IPS-15b (cell line): ENCODE results near the gene ATP6V0B.

ENCODE experiments used
- H3K27me3 ChIP-seq: one replicate; pipeline ENCODE4 v1.6.1; 2013; ENCODE audit warnings: low read length; ENCODE audit not compliant: control insufficient read depth, insufficient read depth
- H3K36me3 ChIP-seq: one replicate; pipeline ENCODE4 v1.6.1; 2013; ENCODE audit warnings: low read length; ENCODE audit not compliant: control insufficient read depth, insufficient read depth
- H3K4me1 ChIP-seq: one replicate; pipeline ENCODE4 v1.6.1; 2013; ENCODE audit warnings: mild to moderate bottlenecking, low read length; ENCODE audit not compliant: control insufficient read depth, insufficient read depth
- H3K4me3 ChIP-seq: one replicate; pipeline ENCODE4 v1.5.1; 2013; ENCODE audit warnings: low read depth, low read length
- H3K9ac ChIP-seq: one replicate; pipeline ENCODE4 v1.6.1; 2013; ENCODE audit warnings: low read depth, mild to moderate bottlenecking, low read length
- H3K9me3 ChIP-seq: one replicate; pipeline ENCODE4 v1.6.1; 2013; ENCODE audit warnings: mild to moderate bottlenecking, low read length; ENCODE audit not compliant: control insufficient read depth, insufficient read depth

ATP6V0B gene

DNA sequence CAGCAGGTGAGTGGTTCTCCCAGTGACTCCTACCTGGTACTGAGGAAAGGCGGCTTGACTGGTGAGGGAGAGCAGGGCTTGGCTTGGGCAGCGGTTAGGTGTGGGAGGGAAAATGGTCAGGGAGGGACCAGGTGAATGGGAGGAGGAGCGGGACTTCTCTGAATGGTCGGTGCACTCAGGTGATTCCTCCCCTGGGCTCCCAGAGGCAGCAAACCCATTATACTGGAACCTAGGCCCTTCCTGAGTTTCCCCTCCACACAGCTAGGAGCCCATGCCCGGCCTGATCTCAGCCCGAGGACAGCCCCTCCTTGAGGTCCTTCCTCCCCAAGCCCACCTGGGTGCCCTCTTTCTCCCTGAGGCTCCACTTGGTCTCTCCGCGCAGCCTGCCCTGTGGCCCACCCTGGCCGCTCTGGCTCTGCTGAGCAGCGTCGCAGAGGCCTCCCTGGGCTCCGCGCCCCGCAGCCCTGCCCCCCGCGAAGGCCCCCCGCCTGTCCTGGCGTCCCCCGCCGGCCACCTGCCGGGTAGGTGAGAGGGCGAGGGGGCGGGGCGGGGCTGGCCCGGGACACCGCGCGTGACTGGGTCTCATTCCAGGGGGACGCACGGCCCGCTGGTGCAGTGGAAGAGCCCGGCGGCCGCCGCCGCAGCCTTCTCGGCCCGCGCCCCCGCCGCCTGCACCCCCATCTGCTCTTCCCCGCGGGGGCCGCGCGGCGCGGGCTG, 38.9 kb upstream of the ATP6V0B start:
- Histone ChIP-seq H3K9me3 (no peaks in the 10 kb centered on the region), H3K36me3 (peaks cover 6% of the 10 kb centered on the region), H3K27me3 (peaks cover 13% of the 10 kb centered on the region), H3K4me1 (peaks cover 21% of the 10 kb centered on the region), H3K4me3 (peak overlapping the region; percentile 58), H3K9ac (no peak overlapping the region)

DNA sequence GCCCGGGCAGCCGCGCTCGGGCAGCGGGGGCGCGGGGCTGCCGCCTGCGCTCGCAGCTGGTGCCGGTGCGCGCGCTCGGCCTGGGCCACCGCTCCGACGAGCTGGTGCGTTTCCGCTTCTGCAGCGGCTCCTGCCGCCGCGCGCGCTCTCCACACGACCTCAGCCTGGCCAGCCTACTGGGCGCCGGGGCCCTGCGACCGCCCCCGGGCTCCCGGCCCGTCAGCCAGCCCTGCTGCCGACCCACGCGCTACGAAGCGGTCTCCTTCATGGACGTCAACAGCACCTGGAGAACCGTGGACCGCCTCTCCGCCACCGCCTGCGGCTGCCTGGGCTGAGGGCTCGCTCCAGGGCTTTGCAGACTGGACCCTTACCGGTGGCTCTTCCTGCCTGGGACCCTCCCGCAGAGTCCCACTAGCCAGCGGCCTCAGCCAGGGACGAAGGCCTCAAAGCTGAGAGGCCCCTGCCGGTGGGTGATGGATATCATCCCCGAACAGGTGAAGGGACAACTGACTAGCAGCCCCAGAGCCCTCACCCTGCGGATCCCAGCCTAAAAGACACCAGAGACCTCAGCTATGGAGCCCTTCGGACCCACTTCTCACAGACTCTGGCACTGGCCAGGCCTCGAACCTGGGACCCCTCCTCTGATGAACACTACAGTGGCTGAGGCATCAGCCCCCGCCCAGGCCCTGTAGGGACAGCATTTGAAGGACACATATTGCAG, 38.2 kb upstream of the ATP6V0B start:
- peaks cover 19% of the 10 kb centered on the region for H3K4me1 ChIP-seq
- H3K4me3 ChIP-seq: peak overlapping the region; percentile 55
- H3K9ac ChIP-seq: no peak overlapping the region
- H3K9me3 ChIP-seq: no peaks in the 10 kb centered on the region
- H3K27me3 ChIP-seq: peaks cover 13% of the 10 kb centered on the region
- H3K36me3 ChIP-seq: peaks cover 6% of the 10 kb centered on the region

DNA sequence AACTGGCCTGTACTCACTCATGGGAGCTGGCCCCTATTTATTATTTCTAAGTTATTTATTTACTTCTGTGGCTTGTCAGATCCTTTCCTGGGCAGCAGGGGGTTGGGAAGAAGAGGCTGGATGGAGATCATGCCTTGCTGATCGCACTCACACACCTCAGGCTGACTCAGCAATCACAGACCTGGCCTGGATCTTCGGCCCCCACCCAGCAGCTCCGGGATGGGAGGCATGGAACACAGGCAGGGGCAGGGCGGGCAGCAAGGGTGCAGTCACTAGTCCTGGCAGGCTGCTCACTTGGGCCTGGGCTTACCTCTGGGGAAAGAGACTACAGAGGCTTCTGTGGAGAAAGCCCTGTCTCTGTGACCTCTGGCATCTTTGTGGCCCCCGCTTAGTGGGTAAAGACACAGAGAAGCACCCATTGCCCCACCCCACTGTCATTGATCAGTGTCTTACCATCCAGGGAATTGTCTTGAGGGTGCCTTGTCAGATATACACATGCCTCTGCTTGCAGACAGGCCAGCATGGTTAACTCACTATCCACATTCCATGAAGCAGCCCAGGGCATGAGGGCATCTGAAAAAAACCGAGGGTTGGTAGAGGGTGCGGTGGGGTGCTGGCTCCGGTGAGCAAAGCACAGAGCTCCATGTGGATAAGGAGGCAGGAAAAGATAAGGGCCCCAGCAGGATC, 37.4 kb upstream of the ATP6V0B start:
- H3K4me1 ChIP-seq: peaks cover 19% of the 10 kb centered on the region
- no peak overlapping the region for H3K4me3 ChIP-seq
- peaks cover 6% of the 10 kb centered on the region for H3K36me3 ChIP-seq
- no peaks in the 10 kb centered on the region for H3K9me3 ChIP-seq
- peaks cover 9% of the 10 kb centered on the region for H3K27me3 ChIP-seq
- no peak overlapping the region for H3K9ac ChIP-seq

DNA sequence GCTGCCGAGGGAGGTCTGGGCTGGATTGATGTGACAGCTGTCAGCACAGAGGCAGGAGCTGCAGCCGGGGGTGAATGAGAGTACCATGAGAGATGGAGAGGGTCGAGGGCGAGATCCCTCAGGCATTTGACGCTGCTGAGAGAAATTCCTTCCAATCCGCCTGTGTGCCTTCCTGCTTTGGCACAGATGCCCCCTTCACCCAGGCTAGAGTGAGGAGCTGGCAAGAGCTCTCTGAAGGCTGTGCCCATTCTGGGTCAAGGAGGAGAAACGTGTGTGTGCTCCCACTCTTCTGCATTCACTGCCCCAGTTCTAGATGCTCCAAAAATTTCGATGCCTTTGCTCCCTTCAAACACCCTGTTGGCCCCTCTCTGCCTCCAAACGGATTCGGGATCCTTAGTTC, 36.4 kb upstream of the ATP6V0B start:
- Histone ChIP-seq H3K9ac (no peak overlapping the region), H3K36me3 (peaks cover 6% of the 10 kb centered on the region), H3K4me1 (peaks cover 15% of the 10 kb centered on the region), H3K27me3 (no peaks in the 10 kb centered on the region), H3K9me3 (no peaks in the 10 kb centered on the region), H3K4me3 (no peak overlapping the region)

DNA sequence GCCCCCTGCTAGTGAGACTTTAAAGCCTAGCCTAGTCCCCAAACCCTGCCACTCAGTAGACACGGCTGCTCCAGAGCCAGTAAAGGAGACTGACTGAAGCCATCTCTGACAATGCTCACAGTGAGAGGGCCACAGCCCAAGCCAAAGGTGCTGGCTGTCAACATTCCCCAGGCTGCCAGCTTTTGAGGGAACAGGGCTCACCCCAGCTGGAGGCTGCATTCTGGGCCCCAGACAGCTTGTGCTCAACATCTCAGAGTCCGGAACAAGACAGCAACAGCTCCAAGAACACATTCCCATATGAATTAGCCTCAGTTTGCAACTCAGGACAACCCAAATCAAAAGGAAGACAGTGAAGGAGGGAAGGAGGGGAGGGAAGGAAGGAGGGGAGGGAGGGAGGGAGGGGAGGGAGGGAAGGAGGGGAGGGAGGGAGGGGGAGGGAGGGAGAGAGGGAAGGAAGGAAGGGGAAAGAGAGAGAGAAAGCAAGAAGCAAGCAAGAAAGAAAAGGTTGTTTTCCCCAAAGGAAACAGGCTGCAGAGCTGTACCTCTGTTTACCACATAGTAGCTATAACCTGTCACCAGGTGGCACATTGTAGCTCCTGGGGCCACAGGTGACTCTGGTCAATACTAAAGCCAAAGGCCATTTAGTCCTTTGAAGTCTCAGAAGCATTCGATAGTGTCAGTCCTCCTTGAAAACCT, 35.7 kb upstream of the ATP6V0B start:
- H3K9ac ChIP-seq: no peak overlapping the region
- no peaks in the 10 kb centered on the region for H3K27me3 ChIP-seq
- peaks cover 6% of the 10 kb centered on the region for H3K36me3 ChIP-seq
- no peak overlapping the region for H3K4me3 ChIP-seq
- H3K4me1 ChIP-seq: peaks cover 13% of the 10 kb centered on the region
- no peaks in the 10 kb centered on the region for H3K9me3 ChIP-seq

DNA sequence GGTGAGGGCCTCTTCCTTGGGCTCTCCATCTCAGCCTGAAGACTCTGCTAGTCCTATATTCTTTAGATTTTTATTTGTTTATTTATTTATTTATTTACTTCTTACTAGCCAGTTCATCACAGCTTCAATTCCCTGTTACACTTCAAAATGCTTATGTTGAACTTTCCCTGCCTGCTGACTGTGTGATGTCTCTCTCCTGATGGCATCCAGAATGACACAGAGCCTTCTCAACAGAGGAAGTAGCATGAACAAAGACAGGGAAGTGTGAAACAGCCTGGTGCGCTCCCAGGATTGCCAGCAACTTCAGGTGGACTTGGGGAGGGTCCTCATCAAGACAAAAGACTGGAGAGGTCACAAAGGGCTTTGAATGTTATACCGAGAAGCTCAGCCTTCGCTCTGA, 32.3 kb upstream of the ATP6V0B start:
- H3K9ac ChIP-seq: no peak overlapping the region
- peaks cover under 1% of the 10 kb centered on the region for H3K36me3 ChIP-seq
- no peaks in the 10 kb centered on the region for H3K9me3 ChIP-seq
- no peak overlapping the region for H3K4me3 ChIP-seq
- peaks cover 2% of the 10 kb centered on the region for H3K4me1 ChIP-seq
- no peaks in the 10 kb centered on the region for H3K27me3 ChIP-seq

DNA sequence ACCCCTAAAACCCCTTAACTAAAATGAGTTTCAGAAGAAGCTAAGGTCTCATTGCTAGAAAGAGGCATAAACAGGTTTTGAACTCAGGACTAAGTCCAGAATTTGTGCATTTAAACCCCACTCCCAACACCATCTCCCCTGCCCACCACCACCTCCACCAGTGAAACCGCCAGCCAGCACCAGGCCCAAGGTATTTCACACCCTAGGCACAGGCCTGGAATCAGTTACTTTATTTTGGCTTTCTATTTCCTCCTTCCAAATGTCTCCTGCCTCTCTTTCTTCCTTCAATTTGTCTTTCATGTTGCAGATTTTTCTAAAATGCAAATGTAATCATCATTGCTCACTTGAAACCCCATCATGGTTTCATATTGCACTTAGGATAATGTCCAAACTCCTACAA, 29.9 kb upstream of the ATP6V0B start:
- peaks cover 5% of the 10 kb centered on the region for H3K4me1 ChIP-seq
- no peak overlapping the region for H3K4me3 ChIP-seq
- H3K9ac ChIP-seq: no peak overlapping the region
- H3K27me3 ChIP-seq: no peaks in the 10 kb centered on the region
- peaks cover 5% of the 10 kb centered on the region for H3K36me3 ChIP-seq
- H3K9me3 ChIP-seq: no peaks in the 10 kb centered on the region

DNA sequence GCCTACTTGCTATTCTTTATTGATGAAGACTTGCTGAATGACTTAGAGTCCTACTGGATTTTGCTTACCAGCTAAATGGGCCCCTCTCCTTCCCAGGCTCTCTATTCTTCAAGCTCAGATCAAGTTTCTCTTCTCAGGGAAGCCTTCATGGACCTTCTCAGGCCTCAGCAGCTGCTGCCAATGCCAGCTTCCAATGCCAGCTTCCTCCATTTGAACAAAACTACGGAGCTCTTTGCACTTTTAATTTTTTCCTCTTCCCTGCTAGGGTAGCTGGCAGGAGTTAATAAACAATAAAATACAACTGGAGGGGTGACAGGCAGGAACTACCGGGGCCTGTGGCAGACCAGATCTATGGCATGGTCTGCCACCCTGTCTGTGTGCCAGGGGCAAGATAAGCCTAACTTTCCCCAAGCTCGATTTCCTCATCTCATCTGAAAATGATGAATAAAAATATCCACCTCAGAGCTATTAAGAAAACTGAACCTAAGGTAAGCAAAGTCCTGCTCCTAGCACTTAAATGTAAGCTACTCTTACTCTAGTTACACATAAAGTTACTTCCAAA, 29.0 kb upstream of the ATP6V0B start:
- Histone ChIP-seq H3K27me3 (no peaks in the 10 kb centered on the region), H3K9me3 (no peaks in the 10 kb centered on the region), H3K36me3 (peaks cover 5% of the 10 kb centered on the region), H3K4me3 (peak overlapping the region; percentile 90), H3K9ac (no peak overlapping the region), H3K4me1 (peaks cover 5% of the 10 kb centered on the region)

DNA sequence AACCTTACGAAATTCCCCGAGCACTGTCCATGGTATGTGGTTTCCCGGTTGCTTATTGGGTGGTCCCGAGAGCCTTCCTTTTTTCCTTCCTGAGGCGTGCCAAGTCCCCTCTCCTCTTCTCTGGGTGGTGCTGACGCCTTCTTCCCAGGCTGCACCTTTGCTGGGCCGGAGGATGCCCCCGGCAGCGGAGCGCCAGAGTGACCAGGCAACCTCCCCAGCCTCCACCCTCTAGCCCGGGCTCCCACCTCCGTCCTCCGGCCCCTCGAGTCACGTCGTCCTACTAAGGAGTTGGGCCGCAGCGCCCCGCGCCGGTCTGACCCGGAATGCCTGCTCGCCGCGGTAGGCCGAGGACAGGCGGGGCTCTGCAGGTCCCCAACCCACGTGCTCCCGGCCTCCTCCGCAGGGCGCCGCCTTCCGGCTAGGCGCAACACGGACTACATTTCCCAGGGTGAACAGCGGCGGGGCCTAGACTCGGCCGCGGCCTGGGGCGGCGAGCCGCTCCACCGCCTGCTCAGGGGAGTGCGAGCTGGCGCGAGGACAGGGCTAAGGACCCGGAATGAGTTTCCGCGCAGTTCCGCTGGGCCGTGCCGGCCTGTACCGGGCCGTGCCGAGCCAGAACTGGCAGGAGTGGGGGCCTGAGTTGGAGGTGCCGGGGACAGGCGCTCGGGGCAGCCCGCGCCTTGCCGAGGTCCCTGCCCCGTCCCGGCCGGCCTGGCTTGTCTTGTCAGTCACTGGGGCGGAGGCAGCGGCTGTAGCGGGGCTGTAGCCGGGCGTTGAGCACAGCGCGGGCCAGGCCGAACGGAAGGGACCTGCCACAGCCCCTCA, 28.3 kb upstream of the ATP6V0B start, which contains the start of gene IPO13:
TSS of gene IPO13 (plus strand) at position 715 of the 825 bp plus-strand sequence. CDS start 651 bp downstream, outside the sequence.
- peaks cover 5% of the 10 kb centered on the region for H3K4me1 ChIP-seq
- peak within 1 kb of the TSS; percentile 88 for H3K9ac ChIP-seq
- no peaks in the 10 kb centered on the region for H3K27me3 ChIP-seq
- peak within 1 kb of the TSS; percentile 90 for H3K4me3 ChIP-seq
- H3K36me3 ChIP-seq: peaks cover 5% of the 10 kb centered on the region
- no peaks in the 10 kb centered on the region for H3K9me3 ChIP-seq

DNA sequence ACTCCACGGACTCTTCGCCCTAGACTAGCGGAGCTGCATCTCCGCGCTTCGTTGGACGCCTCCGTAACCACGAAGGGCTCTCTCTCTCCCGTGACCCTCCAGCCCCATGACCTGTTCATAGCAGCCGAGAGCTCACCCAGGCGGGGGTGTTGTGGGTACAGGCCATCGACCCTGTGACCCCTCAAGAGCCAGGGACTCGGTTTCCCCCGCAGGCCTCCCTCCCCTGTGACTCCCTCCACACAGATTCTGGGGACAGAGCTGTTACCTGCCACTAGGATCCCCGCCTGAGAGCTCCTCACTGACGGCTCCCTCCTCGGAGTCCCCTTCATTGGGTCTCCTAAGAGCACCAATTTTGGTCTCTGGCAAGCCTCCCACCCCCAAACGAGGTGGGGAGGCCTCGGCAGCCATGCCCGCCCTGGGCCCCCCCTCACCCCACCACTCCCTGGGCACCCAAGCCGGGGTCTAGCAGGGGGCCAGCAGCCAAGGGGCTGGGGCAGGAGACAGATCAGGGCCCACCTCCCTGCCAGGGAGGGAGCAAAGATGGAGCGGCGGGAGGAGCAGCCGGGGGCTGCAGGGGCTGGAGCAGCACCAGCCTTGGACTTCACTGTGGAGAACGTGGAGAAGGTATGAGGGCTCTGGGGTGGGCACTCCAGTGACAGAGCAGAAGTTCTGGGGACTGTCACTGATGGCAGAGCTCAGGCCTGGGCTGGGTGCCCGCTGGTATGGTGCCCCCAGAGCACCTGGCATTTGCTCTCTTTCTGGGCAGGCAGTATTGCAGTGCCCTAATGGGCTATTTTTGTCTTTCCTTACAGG, 27.5 kb upstream of the ATP6V0B start:
- H3K27me3 ChIP-seq: no peaks in the 10 kb centered on the region
- H3K36me3 ChIP-seq: peaks cover 5% of the 10 kb centered on the region
- peak overlapping the region; percentile 88 for H3K9ac ChIP-seq
- H3K4me1 ChIP-seq: peaks cover 5% of the 10 kb centered on the region
- no peaks in the 10 kb centered on the region for H3K9me3 ChIP-seq
- peak overlapping the region; percentile 90 for H3K4me3 ChIP-seq
